ENCODE data around the gene ACSM5.
"Not testable (repeated sequence)": the region's sequence is repeated elsewhere in the genome, so short reads cannot be mapped to it uniquely, and the experiment has no call there.

- TF ChIP-seq, protein P1, sequence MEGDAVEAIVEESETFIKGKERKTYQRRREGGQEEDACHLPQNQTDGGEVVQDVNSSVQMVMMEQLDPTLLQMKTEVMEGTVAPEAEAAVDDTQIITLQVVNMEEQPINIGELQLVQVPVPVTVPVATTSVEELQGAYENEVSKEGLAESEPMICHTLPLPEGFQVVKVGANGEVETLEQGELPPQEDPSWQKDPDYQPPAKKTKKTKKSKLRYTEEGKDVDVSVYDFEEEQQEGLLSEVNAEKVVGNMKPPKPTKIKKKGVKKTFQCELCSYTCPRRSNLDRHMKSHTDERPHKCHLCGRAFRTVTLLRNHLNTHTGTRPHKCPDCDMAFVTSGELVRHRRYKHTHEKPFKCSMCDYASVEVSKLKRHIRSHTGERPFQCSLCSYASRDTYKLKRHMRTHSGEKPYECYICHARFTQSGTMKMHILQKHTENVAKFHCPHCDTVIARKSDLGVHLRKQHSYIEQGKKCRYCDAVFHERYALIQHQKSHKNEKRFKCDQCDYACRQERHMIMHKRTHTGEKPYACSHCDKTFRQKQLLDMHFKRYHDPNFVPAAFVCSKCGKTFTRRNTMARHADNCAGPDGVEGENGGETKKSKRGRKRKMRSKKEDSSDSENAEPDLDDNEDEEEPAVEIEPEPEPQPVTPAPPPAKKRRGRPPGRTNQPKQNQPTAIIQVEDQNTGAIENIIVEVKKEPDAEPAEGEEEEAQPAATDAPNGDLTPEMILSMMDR (IDR thresholded peaks at IDR 0.05), result not testable (repeated sequence)
- TF ChIP-seq POLR2A (IDR thresholded peaks at IDR 0.05), result not testable (repeated sequence)
Observed at GRCh38 chr16:20483989-20484388, 74.7 kb downstream of the ACSM5 start.

All from Peyer's patch (tissue), 4 donors.